Neutrophil (primary cell): ENCODE results near the gene TMEM151B.
A peak's percentile ranks its signal among the peaks of the same experiment; 100 is the strongest.

Experiments
- H3K27ac ChIP-seq: fragments of 200-600 bp; sonication (generic); 2 replicates; pipeline ENCODE4 v1.5.1; 2016; ENCODE audit warnings: mild to moderate bottlenecking, moderate library complexity
- H3K27me3 ChIP-seq: fragments of 200-600 bp; sonication (generic); 2 replicates; pipeline ENCODE4 v1.6.0; 2016; ENCODE audit warnings: mild to moderate bottlenecking
- H3K36me3 ChIP-seq: fragments of 200-600 bp; sonication (generic); 2 replicates; pipeline ENCODE4 v1.5.1; 2017
- H3K4me1 ChIP-seq, 2 experiments: fragments of 200-600 bp in 1 of 2; sonication (generic) in 1 of 2; 1 replicate in 1 of 2; 2 replicates in 1 of 2; pipeline versions ENCODE4 v1.5.1 to v1.6.1; 2013 to 2016; ENCODE audit warnings: low read depth in 1 of 2, low read length in 1 of 2, mild to moderate bottlenecking in 1 of 2, moderate library complexity in 1 of 2; ENCODE audit not compliant: control insufficient read depth in 1 of 2, insufficient read depth in 1 of 2
- H3K4me3 ChIP-seq, 2 experiments: fragments of 200-600 bp in 1 of 2; sonication (generic) in 1 of 2; 1 replicate in 1 of 2; 2 replicates in 1 of 2; pipeline ENCODE4 v1.5.1; 2013 to 2016; ENCODE audit warnings: low read depth in 1 of 2, low read length in 1 of 2, mild to moderate bottlenecking in 1 of 2, moderate library complexity in 1 of 2
- H3K9me3 ChIP-seq: fragments of 200-600 bp; sonication (generic); 2 replicates; pipeline ENCODE4 v1.5.1; 2016
- TF ChIP-seq, protein P1 (sequence below): fragments of 200-600 bp; sonication (generic); IDR thresholded peaks from 2 replicates; pipeline ENCODE4 v1.5.1; 2016; ENCODE audit warnings: antibody characterized with exemption

TMEM151B gene

DNA sequence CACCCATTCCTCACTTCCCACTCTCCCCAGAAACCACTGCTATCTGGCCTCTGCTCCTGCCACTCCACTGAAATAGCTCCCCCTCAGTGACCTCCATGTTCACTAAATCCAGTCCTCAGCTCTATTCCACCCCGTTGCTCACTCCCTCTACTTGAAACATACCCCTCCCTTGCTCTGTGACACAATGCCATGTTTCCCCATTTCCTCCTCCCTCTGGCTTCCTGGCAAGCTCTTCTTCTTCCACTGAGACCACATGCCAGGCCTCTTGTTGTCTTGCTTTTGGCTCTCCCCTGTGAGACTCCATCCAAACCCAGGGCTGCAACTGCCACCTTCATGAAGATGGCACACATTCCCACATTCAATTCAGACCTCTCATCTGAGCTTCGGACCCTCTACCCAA lies 13.9 kb downstream of the TMEM151B start:
- Histone ChIP-seq H3K36me3 (no peaks in the 10 kb centered on the region), H3K9me3 (no peaks in the 10 kb centered on the region), H3K27me3 (peaks cover 58% of the 10 kb centered on the region), H3K27ac (peak overlapping the region; percentile 33), H3K4me1 (peaks cover 26 to 28% of the 10 kb centered on the region in 2 experiments), H3K4me3 (no peak overlapping the region)
- TF ChIP-seq, protein P1, sequence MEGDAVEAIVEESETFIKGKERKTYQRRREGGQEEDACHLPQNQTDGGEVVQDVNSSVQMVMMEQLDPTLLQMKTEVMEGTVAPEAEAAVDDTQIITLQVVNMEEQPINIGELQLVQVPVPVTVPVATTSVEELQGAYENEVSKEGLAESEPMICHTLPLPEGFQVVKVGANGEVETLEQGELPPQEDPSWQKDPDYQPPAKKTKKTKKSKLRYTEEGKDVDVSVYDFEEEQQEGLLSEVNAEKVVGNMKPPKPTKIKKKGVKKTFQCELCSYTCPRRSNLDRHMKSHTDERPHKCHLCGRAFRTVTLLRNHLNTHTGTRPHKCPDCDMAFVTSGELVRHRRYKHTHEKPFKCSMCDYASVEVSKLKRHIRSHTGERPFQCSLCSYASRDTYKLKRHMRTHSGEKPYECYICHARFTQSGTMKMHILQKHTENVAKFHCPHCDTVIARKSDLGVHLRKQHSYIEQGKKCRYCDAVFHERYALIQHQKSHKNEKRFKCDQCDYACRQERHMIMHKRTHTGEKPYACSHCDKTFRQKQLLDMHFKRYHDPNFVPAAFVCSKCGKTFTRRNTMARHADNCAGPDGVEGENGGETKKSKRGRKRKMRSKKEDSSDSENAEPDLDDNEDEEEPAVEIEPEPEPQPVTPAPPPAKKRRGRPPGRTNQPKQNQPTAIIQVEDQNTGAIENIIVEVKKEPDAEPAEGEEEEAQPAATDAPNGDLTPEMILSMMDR = no peak

DNA sequence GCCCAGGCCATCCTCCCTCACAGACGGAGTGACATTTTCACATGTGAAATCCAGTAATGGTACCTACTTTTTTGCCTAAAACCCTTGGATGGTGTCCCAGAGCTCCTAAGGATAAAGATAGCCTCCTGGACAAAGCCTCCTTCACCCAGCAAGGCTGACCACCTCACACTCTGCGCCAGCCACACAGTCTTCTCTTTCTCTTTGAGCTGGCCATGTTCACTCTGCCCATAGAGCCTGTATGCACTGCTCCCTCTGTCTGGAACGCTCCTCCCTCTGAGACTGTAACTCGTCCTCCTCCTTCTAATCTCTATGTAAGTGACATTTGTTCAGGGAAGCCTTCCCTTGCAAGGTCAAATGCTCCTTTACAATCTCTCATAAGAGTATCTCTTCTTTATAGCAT lies 14.6 kb downstream of the TMEM151B start:
- H3K27ac ChIP-seq = no peak overlapping the region
- peaks cover 26 to 28% of the 10 kb centered on the region in 2 experiments for H3K4me1 ChIP-seq
- TF ChIP-seq, protein P1 = no peak
- H3K4me3 ChIP-seq = no peak overlapping the region
- no peaks in the 10 kb centered on the region for H3K36me3 ChIP-seq
- H3K9me3 ChIP-seq = no peaks in the 10 kb centered on the region
- peaks cover 58% of the 10 kb centered on the region for H3K27me3 ChIP-seq

DNA sequence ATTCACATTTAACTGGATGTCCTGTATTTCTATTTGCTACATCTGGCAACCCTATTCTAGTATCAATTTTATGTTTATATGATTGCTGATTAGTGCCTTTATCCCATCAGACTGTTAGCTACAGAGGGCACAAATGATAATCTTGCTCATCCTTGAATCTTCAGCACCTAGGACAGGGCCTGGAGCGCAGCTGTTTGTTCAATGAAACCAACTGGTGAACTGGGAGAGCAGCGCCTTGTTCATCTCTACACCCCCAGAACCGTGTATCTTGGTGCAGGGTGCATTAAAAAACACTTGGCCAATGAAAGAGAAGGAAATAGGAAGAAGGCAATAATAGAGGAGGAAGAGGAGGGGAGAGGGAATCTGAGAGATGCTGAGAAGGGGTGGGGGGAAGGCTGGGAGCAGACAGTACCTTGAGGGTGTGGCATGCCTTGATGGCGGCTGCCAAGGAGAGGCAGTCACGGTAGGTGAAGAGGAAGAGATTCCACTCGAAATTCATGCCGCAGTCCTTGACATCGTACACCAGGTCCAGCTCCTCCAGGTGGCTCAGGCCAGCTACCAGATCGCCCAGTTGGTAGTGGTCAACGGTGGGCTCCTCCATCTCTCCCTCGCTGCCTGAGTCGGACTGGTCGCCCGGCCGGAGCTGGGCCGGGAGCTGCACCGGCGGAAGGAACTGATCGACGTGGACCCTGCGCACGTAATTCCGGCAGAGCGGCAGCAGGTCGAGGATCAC lies 15.5 kb downstream of the TMEM151B start:
- Histone ChIP-seq H3K27ac (no peak overlapping the region), H3K9me3 (no peaks in the 10 kb centered on the region), H3K36me3 (no peaks in the 10 kb centered on the region), H3K4me3 (no peak overlapping the region), H3K4me1 (peaks cover 26 to 28% of the 10 kb centered on the region in 2 experiments), H3K27me3 (peaks cover 58% of the 10 kb centered on the region)
- TF ChIP-seq, protein P1 = no peak

DNA sequence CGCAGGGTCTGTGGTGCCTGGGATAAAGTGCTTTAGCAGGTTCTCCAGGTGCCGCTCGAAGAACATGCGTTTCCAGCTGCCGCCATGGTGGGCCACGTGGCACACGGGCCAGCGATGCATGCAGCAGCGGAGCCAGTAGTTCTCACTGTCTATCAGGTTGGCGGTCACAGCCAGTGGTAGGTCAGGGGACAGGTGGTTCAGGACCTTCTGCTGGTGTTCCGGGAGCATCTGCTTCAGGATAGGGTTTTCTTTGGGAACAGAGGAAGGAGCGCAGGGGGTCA lies 16.0 kb downstream of the TMEM151B start:
- H3K27me3 ChIP-seq = peaks cover 58% of the 10 kb centered on the region
- TF ChIP-seq, protein P1 = no peak
- H3K4me1 ChIP-seq = peaks cover 26 to 28% of the 10 kb centered on the region in 2 experiments
- no peaks in the 10 kb centered on the region for H3K36me3 ChIP-seq
- no peak overlapping the region for H3K4me3 ChIP-seq
- no peak overlapping the region for H3K27ac ChIP-seq
- H3K9me3 ChIP-seq = no peaks in the 10 kb centered on the region

DNA sequence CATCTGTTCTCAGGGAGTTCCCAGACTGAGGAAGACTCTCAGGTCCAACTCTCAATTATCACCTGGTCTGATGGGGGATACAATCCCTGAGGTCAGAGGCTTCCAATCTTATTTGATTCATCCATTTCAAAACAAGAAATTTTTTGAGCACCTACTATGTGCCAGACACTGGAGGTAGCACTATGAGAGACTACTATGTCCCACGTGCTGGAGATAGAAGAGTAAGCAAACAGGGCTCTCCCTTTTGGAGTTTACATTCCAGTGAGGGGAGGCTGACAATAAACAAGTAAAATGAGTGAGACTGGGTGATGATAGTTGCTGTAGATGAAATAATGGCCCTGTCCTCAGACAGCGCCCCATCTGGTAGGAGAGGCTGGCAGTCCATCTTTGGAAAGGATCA lies 16.5 kb downstream of the TMEM151B start:
- Histone ChIP-seq H3K27ac (no peak overlapping the region), H3K36me3 (no peaks in the 10 kb centered on the region), H3K4me3 (no peak overlapping the region), H3K27me3 (peaks cover 58% of the 10 kb centered on the region), H3K4me1 (peaks cover 26 to 28% of the 10 kb centered on the region in 2 experiments), H3K9me3 (no peaks in the 10 kb centered on the region)
- TF ChIP-seq, protein P1 = no peak
